ENCODE measurements around the gene SHISAL1.

DNA sequence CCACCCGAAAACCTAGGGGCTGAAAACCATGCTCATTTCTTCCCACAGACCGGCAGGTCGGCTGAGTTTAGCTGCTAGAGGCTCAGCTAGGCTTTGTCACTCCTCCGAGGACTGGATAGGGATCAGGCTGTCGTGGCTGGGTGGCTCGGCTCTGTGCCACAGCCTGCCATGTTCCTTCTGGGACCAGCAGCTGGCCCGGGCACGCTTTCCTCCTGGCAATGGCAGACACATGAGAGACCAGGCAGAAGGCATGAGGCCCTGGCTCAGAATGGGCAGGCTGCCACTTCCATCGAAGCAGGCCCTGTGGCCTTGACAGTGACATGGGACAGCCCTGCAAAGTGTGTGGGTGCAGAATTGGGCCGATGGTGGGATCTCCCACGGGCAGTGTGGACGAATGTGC lies 111.1 kb downstream of the SHISAL1 start:
- TF ChIP-seq, protein P1, sequence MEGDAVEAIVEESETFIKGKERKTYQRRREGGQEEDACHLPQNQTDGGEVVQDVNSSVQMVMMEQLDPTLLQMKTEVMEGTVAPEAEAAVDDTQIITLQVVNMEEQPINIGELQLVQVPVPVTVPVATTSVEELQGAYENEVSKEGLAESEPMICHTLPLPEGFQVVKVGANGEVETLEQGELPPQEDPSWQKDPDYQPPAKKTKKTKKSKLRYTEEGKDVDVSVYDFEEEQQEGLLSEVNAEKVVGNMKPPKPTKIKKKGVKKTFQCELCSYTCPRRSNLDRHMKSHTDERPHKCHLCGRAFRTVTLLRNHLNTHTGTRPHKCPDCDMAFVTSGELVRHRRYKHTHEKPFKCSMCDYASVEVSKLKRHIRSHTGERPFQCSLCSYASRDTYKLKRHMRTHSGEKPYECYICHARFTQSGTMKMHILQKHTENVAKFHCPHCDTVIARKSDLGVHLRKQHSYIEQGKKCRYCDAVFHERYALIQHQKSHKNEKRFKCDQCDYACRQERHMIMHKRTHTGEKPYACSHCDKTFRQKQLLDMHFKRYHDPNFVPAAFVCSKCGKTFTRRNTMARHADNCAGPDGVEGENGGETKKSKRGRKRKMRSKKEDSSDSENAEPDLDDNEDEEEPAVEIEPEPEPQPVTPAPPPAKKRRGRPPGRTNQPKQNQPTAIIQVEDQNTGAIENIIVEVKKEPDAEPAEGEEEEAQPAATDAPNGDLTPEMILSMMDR (IDR thresholded peaks at IDR 0.05 in 2 of 3, conservative IDR thresholded peaks at IDR 0.05 in 1 of 3; ENCODE audit: control insufficient read depth in 2 of 3, extremely low read depth in 1 of 3, insufficient read depth in 1 of 3, low read depth in 3 of 3, low read length in 3 of 3) = no peak
- TF ChIP-seq MTA3 (IDR thresholded peaks at IDR 0.05; ENCODE audit: borderline replicate concordance, low read length) (no peak), CREM (IDR thresholded peaks at IDR 0.05; ENCODE audit: low read depth) (no peak), ETV6 (conservative IDR thresholded peaks at IDR 0.05 in 1 of 2, IDR thresholded peaks at IDR 0.05 in 1 of 2; ENCODE audit: borderline replicate concordance in 1 of 2, low read depth in 1 of 2) (no peak), RELA (IDR thresholded peaks at IDR 0.05; ENCODE audit: borderline replicate concordance, partially characterized antibody) (no peak), SMC3 (IDR thresholded peaks at IDR 0.05; ENCODE audit: borderline replicate concordance, low read length) (no peak), BACH1 (IDR thresholded peaks at IDR 0.05; ENCODE audit: borderline replicate concordance) (no peak)
- TF ChIP-seq, protein P2, sequence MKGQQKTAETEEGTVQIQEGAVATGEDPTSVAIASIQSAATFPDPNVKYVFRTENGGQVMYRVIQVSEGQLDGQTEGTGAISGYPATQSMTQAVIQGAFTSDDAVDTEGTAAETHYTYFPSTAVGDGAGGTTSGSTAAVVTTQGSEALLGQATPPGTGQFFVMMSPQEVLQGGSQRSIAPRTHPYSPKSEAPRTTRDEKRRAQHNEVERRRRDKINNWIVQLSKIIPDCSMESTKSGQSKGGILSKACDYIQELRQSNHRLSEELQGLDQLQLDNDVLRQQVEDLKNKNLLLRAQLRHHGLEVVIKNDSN (IDR thresholded peaks at IDR 0.05; ENCODE audit: borderline replicate concordance, extremely low read length, insufficient read depth, low read depth, low read length) = no peak

All from GM12878 (cell line).